ENCODE results near the gene TMX3. TPM values are rescaled to one million over a fixed set of nuclear protein-coding genes. Genes with fewer than 3 reads are reported as not detected.

Gene TMX3
- polyA plus RNA-seq, 1 of the 3 experiments (the other 2 are of a cell fraction) = 23.3 TPM

- Histone ChIP-seq H3K9ac (no peak overlapping the region), H3F3A (replicated peaks; ENCODE audit: insufficient read depth) (peaks cover 24% of the 10 kb centered on the region), H3K27ac (ENCODE audit: low read depth in 2 of 2, low read length in 1 of 2) (no peak overlapping the region), H3K36me3 (replicated peaks in 1 of 2; ENCODE audit: control insufficient read depth in 1 of 2, insufficient read depth in 2 of 2, low read length in 1 of 2) (peaks cover 70 to 81% of the 10 kb centered on the region in 2 experiments), H2AFZ (ENCODE audit: low read depth) (no peak overlapping the region), H4K20me1 (ENCODE audit: insufficient read depth) (0 out of 2 replicates have a peak, but pooled peaks cover 3% of the 10 kb centered on the region), H3K9me2 (no peaks in the 10 kb centered on the region), H3K4me1 (ENCODE audit: control insufficient read depth in 1 of 2, insufficient read depth in 2 of 2, low read depth in 1 of 2, low read length in 1 of 2) (no peaks in the 10 kb centered on the region; a peak in 1 of 4 replicates), H3K27me3 (ENCODE audit: insufficient read depth) (no peaks in the 10 kb centered on the region), H3K4me3 (ENCODE audit: low read depth in 2 of 2, low read length in 1 of 2) (no peak overlapping the region), H3K79me2 (ENCODE audit: insufficient read depth) (peaks cover 51% of the 10 kb centered on the region), H3K9me3 (no peaks in the 10 kb centered on the region), H3K4me2 (no peak overlapping the region)
- ChIA-PET CTCF (no interaction called here), POLR2A (no interaction called here)
- 95% methylated on average over 3 of the region's 3 CpGs for WGBS (ENCODE audit: low lambda C conversion rate)
- no peak for DNase-seq
- TF ChIP-seq EP300 (IDR thresholded peaks at IDR 0.05; ENCODE audit: borderline replicate concordance in 1 of 2, low read depth in 1 of 2, low read length in 1 of 2) (no peak), YY1 (IDR thresholded peaks at IDR 0.05; ENCODE audit: low read depth) (no peak), JUND (IDR thresholded peaks at IDR 0.05) (no peak), MXI1 (IDR thresholded peaks at IDR 0.05; ENCODE audit: low read depth, low read length) (no peak), NRF1 (IDR thresholded peaks at IDR 0.05; ENCODE audit: low read depth, low read length) (no peak), TCF12 (IDR thresholded peaks at IDR 0.05) (no peak), RXRA (IDR thresholded peaks at IDR 0.05; ENCODE audit: borderline replicate concordance, low read depth) (no peak), TAF1 (IDR thresholded peaks at IDR 0.05; ENCODE audit: borderline replicate concordance, low read depth, low read length) (no peak), RAD21 (IDR thresholded peaks at IDR 0.05; ENCODE audit: low read length) (no peak), SMC3 (IDR thresholded peaks at IDR 0.05; ENCODE audit: low read depth, low read length) (no peak), CHD2 (IDR thresholded peaks at IDR 0.05; ENCODE audit: low read length, partially characterized antibody) (no peak), MEF2A (IDR thresholded peaks at IDR 0.05; ENCODE audit: borderline replicate concordance, low read depth) (no peak), SIN3A (IDR thresholded peaks at IDR 0.05; ENCODE audit: borderline replicate concordance, low read depth, low read length) (no peak)
- TF ChIP-seq, protein P1, sequence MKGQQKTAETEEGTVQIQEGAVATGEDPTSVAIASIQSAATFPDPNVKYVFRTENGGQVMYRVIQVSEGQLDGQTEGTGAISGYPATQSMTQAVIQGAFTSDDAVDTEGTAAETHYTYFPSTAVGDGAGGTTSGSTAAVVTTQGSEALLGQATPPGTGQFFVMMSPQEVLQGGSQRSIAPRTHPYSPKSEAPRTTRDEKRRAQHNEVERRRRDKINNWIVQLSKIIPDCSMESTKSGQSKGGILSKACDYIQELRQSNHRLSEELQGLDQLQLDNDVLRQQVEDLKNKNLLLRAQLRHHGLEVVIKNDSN (IDR thresholded peaks at IDR 0.05; ENCODE audit: borderline replicate concordance, low read depth) = no peak
- TF ChIP-seq, protein P2, sequence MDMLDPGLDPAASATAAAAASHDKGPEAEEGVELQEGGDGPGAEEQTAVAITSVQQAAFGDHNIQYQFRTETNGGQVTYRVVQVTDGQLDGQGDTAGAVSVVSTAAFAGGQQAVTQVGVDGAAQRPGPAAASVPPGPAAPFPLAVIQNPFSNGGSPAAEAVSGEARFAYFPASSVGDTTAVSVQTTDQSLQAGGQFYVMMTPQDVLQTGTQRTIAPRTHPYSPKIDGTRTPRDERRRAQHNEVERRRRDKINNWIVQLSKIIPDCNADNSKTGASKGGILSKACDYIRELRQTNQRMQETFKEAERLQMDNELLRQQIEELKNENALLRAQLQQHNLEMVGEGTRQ (IDR thresholded peaks at IDR 0.05; ENCODE audit: borderline replicate concordance, low read depth, low read length) = no peak
- TF ChIP-seq, protein P3, sequence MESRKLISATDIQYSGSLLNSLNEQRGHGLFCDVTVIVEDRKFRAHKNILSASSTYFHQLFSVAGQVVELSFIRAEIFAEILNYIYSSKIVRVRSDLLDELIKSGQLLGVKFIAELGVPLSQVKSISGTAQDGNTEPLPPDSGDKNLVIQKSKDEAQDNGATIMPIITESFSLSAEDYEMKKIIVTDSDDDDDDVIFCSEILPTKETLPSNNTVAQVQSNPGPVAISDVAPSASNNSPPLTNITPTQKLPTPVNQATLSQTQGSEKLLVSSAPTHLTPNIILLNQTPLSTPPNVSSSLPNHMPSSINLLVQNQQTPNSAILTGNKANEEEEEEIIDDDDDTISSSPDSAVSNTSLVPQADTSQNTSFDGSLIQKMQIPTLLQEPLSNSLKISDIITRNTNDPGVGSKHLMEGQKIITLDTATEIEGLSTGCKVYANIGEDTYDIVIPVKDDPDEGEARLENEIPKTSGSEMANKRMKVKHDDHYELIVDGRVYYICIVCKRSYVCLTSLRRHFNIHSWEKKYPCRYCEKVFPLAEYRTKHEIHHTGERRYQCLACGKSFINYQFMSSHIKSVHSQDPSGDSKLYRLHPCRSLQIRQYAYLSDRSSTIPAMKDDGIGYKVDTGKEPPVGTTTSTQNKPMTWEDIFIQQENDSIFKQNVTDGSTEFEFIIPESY (IDR thresholded peaks at IDR 0.05; ENCODE audit: borderline replicate concordance, low read depth) = no peak
Measured at GRCh38 chr18:68703326-68703725, 11.6 kb downstream of the TMX3 start.
